CD4-positive, alpha-beta T cell treated with Interferon gamma for 1 hour (primary cell): ENCODE data around the gene EYS.
"Not testable (repeated sequence)": the region's sequence is repeated elsewhere in the genome, so short reads cannot be mapped to it uniquely, and the experiment has no call there.

Experiments
- DNase-seq: peaks from one replicate; pipeline ENCODE4 v3.0.0-alpha.2; 2020

Gene EYS

GRCh38 chr6:65449926-65450325 is 257.1 kb downstream of the EYS start:
- no peak for DNase-seq

DNA sequence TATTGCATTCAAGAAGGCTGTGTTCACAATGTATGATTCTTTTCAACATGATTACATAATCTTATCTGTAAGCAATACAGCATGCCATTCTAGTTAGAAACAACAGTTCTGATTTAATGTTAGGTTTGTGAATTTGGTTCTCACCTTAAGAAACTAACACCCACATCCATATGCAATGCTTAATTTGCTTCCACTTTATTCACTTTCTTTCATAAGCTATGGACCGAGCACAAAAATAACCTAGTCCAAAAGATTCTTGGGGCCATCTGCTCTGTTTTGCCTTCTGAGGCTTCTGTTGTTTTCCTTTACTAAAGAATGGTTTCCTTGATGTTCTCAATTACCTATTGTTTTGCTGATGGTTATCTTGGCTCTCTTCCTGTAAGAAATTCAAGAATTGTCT is 258.2 kb downstream of the EYS start:
- no peak for DNase-seq

DNA sequence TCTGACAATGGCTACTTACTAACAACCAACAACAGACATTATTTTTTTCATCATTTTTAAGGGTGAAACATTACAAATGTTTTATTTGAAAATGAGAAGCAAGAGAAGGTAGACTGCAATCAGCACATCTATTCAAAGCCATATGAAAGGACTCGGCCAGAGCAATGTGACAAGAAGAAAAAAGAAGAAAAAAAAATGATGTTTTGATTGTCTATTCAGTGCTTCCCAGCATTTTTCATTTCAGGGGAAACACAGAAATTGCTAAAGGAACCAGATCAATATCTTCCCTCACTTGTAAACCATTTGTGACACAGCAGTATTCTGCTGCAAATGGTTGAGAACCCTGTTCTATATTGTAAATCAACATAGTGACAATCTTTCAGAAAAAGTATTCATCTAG is 270.7 kb downstream of the EYS start:
- no peak for DNase-seq

DNA sequence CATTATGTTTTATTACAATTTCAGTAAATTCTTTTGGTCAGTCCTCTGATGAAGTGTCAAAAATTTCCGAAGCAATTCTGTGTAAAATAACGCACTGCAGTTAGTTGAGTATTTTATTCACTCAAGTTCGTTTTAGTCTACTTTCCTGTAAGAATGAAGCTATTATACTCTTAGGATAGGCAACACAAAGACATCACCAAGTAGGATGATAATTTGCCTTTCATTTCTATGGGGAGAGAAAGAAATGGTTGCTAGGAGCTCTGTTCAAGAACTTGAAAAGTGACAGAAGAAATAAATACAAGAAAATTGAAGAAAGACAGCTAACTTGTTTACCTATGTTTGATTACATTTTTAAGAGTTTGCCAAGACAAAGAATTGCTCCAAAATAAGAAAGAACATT is 290.4 kb downstream of the EYS start:
- no peak for DNase-seq

DNA sequence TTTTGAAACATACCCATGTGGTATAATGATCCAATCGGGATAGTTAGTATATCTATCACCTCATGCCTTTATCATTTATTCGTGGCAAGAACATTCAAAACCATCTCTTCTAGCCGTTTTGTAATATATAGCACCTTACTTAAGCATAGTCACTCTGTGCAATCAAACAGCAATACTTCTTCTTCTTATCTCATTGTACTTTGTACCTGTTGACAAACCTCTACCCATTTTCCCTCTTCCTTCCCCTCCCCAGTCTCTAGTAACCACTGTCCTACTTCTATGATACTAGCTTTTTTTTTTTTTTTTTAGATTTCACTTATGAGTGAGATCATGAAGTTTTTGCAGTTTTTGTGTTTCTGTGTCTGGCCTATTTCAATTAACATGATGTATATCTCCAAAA is 296.7 kb downstream of the EYS start:
- no peak for DNase-seq

DNA sequence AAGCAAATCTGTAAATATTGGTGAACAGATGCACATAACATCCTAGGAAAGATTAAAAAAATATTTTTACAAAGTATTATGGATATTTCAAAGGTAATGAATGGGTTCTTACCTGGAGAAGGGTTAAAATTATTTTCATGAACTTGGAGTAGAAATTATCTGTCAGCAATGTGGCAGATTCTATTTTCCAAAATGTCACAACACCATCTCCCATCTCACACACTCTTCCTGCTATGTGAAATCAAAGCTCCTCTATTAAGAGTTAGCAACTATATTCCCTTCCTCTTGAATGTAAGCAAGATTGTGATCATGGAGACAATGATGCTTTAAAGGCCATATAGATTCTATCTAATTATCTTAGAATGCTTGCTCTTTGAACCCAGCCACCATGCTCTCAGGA is 304.5 kb downstream of the EYS start:
- no peak for DNase-seq

DNA sequence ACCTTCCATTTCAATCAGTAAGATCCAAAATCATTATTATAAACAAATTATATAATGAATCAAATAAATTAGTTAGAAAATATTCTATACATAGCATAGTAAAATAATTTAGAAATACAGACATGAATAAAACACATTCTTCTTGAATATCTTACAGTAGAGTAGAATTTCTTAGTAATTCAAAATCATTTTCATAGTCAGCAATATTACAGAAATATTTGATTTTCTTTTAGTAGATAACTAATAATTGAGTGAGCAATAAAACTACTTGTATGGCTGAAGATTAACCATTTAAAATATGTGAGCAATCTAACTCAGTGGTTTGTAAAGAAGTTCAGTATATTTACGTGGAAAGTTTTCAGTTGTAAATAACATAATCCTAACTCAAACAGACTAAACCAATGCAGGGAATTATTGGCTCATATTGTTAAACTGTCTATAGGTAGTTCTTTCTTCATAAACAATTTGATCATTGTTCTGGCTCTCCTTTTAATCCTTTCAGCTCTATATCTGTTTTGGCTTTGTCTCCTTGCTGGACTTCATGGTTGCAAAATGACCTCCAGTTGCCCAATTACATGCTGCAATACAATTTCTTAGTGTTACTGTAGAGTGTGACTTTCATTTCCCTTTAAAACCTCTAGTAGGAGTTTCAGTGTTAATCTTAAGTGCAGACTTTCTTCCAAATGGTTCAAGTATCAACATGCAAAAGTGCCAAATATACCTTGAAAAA is 307.5 kb downstream of the EYS start:
- no peak for DNase-seq

DNA sequence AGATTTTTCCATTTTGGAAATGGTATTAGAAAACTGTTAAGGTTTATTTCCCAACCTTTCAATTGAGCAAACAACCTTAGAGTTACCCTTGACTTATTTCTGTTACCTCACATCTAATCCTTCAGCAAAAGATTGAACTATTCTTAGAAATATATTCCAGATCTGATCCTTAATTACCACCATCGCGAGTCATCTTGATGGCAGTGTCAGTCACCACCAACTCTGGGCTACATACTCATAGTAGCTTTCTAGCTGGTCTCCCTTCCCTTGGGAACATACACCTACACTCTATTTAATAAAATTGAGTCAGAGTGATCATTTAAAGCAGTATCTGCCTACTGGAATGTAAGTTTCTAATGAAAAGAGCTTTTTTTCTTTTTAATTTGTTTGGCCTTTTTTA is 308.2 kb downstream of the EYS start:
- no peak for DNase-seq

GRCh38 chr6:65350530-65350929 is 356.5 kb downstream of the EYS start:
- DNase-seq = no peak

DNA sequence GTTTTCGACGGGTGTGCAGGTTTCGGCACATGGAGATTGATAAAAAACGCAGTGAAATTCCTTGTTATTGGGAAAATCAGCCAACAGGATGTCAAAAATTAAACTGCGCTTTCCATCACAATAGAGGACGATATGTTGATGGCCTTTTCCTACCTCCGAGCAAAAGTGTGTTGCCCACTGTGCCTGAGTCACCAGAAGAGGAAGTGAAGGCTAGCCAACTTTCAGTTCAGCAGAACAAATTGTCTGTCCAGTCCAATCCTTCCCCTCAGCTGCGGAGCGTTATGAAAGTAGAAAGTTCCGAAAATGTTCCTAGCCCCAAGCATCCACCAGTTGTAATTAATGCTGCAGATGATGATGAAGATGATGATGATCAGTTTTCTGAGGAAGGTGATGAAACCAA is 404.4 kb downstream of the EYS start:
- DNase-seq = not testable (repeated sequence)

- DNase-seq = no peak
Observed at GRCh38 chr6:65299236-65299635, 407.8 kb downstream of the EYS start.

DNA sequence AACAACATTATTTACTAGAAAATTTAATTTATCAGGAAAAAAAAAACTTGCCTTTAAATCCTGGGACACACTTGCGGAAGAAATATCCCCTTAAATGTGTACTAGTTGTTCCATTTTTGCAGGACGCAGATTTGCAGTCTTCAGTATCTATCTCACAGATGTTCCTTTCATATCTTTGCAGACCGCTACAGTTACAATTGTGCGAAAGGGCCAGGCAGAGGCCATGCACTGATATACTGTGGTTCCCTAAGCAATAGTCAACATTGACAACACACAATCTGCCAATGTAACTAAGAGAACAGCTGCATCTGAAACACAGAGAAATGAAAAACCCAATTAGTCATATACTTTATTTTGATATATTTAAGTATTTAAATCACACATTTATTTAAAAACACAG is 411.2 kb downstream of the EYS start:
- no peak for DNase-seq

GRCh38 chr6:65289491-65289890 is 417.5 kb downstream of the EYS start:
- no peak for DNase-seq

- no peak for DNase-seq
Observed at GRCh38 chr6:65285275-65285674, 421.8 kb downstream of the EYS start.

DNA sequence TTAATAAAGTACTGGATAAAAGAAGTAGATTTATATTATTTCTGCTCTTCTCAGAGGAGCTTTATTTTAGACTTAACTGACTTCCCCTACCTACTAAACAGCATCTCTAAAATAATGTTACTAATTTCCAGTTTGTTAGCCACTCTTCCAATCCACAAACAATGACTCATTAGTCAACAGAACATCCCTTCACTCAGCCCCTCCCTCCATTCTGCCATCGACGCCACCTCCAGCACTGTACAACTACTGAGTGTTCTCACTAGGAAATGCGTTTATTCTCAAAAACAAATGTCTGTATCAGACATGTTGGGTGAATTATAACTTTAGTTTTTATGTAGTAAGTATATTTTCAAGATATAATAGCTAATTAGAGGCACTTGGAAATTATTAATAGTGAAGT is 427.0 kb downstream of the EYS start:
- DNase-seq = no peak

DNA sequence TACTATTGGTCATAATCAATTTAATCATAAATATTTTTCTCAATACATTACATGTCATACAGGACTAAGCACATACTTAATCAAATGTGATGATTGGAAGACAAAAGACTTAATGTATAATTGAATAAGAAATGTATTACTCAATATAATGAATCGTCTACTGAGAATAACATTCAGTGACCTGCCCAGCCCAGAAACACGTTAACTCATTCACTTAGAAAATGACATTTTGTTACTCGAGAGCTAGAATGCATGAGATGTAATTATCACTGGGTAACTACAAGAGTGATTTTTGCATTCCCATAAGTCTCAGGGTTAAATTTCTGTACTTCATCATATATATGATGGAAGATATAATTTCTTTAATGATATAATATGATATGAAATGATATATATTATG is 444.8 kb downstream of the EYS start:
- no peak for DNase-seq

- no peak for DNase-seq
Observed at GRCh38 chr6:65259982-65260381, 447.0 kb downstream of the EYS start.

- no peak for DNase-seq
Observed at GRCh38 chr6:65259059-65259458, 448.0 kb downstream of the EYS start.

- DNase-seq = no peak
Observed at GRCh38 chr6:65253041-65253440, 454.0 kb downstream of the EYS start.

DNA sequence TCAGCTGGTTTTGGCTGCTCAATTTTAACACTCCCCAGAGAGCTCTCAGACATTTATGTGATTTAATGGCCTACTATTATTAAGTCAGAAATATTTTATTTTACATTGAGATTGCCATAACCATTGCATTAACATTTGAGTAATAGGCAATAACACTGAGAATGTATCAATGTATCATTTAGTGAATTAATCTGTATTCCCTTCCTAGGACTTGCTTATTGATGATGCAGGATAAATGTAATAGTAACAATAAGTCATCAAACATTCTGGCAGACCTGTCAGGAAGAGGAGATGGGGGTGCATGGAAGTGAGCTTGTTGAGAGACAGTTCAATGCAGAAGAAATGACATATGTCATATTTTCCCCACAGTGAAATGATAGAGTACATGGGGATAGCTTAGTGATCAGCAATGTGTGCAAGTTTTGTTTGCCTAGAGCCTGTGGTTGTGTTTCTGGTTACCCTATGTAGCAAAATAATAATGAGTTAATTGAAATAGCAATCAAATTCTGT is 458.9 kb downstream of the EYS start:
- DNase-seq = no peak

DNA sequence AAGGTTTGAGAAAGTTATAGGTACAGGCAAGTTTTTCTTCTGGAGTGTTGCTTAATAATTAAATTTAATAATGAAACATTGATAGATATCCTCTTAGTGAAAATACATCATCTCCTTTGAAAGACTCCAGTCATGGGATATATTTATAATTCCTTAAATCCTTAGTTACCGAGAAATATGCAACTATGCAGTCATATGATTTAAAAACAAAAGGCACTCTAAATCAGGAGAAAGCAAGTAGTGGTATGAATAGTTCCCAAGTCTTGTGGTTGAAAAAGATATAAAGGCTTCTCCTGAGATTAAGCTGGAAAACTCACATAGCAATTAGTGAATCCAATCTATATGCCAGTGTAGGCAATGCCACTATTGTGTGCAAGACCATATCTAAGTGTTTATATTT is 475.4 kb downstream of the EYS start:
- no peak for DNase-seq

GRCh38 chr6:65229825-65230224 is 477.2 kb downstream of the EYS start:
- no peak for DNase-seq

- no peak for DNase-seq
Observed at GRCh38 chr6:65221153-65221552, 485.9 kb downstream of the EYS start.

DNA sequence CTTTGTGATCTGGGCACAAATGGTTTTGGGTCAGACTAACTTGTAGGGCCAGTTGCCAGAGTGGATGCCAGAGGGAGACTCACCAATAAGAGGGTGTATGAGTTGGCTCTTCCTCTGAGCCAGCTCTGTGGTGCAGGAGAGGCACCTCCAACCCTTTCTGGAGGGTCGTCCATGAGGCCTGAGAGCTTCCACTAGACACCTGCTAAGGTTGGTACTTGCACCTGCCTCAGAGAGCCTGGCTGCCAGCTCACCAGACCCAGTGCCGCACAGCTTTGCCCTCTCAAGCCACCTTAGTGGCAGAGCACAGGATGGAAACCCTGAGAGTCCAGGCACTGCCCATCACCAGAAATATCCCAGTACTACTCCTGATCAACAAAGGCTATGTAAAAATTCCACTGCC is 504.3 kb downstream of the EYS start:
- no peak for DNase-seq

GRCh38 chr6:65199683-65200082 is 507.3 kb downstream of the EYS start:
- DNase-seq = no peak
